Measurements from ENCODE around the gene MBTPS1. TPM values are rescaled to one million over a fixed set of nuclear protein-coding genes. Genes with fewer than 3 reads are reported as not detected.

MBTPS1 gene
- total RNA-seq, 1 donor from 2014 or later, result 88.7 TPM

- H3K36me3 Mint-ChIP-seq (ENCODE audit: low read depth), result no peaks in the 10 kb centered on the region
- H3K4me1 Mint-ChIP-seq (ENCODE audit: low read depth), result peaks cover 2% of the 10 kb centered on the region
- DNase-seq (ENCODE audit: low spot score), result no peak
- H3K27me3 Mint-ChIP-seq (ENCODE audit: low read depth), result peaks cover 16% of the 10 kb centered on the region
- H3K4me3 Mint-ChIP-seq (ENCODE audit: unreplicated experiment), result no peak overlapping the region
- H3K27ac Mint-ChIP-seq (ENCODE audit: unreplicated experiment), result no peak overlapping the region
- peaks cover 2% of the 10 kb centered on the region for H3K9me3 Mint-ChIP-seq (ENCODE audit: low read depth)
- TF ChIP-seq, protein P1, sequence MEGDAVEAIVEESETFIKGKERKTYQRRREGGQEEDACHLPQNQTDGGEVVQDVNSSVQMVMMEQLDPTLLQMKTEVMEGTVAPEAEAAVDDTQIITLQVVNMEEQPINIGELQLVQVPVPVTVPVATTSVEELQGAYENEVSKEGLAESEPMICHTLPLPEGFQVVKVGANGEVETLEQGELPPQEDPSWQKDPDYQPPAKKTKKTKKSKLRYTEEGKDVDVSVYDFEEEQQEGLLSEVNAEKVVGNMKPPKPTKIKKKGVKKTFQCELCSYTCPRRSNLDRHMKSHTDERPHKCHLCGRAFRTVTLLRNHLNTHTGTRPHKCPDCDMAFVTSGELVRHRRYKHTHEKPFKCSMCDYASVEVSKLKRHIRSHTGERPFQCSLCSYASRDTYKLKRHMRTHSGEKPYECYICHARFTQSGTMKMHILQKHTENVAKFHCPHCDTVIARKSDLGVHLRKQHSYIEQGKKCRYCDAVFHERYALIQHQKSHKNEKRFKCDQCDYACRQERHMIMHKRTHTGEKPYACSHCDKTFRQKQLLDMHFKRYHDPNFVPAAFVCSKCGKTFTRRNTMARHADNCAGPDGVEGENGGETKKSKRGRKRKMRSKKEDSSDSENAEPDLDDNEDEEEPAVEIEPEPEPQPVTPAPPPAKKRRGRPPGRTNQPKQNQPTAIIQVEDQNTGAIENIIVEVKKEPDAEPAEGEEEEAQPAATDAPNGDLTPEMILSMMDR (IDR thresholded peaks at IDR 0.05), result no peak
Observed at GRCh38 chr16:84150926-84151325, 34.2 kb upstream of the MBTPS1 start.

GRCh38 chr16:84144859-84145639, 28.3 kb upstream of the MBTPS1 start, which contains the start of the genes DNAAF1 and HSDL1:
TSS of gene DNAAF1 (plus strand) at chr16:84145308. CDS start at chr16:84145441, 133 bp downstream.
TSS of gene HSDL1 (minus strand) at chr16:84145177. CDS start at chr16:84131321, 13,856 bp downstream.
- TF ChIP-seq, protein P1 (IDR thresholded peaks at IDR 0.05), result no peak
- H3K27me3 Mint-ChIP-seq (ENCODE audit: low read depth), result peaks cover 10% of the 10 kb centered on the region
- H3K36me3 Mint-ChIP-seq (ENCODE audit: low read depth), result peaks cover 2% of the 10 kb centered on the region
- peak within 1 kb of the TSS; percentile 79 for H3K27ac Mint-ChIP-seq (ENCODE audit: unreplicated experiment)
- peaks cover 9% of the 10 kb centered on the region for H3K4me1 Mint-ChIP-seq (ENCODE audit: low read depth)
- peak within 1 kb of the TSS; percentile 95 for H3K4me3 Mint-ChIP-seq (ENCODE audit: unreplicated experiment)
- no peaks in the 10 kb centered on the region for H3K9me3 Mint-ChIP-seq (ENCODE audit: low read depth)
- no peak for DNase-seq (ENCODE audit: low spot score)

DNA sequence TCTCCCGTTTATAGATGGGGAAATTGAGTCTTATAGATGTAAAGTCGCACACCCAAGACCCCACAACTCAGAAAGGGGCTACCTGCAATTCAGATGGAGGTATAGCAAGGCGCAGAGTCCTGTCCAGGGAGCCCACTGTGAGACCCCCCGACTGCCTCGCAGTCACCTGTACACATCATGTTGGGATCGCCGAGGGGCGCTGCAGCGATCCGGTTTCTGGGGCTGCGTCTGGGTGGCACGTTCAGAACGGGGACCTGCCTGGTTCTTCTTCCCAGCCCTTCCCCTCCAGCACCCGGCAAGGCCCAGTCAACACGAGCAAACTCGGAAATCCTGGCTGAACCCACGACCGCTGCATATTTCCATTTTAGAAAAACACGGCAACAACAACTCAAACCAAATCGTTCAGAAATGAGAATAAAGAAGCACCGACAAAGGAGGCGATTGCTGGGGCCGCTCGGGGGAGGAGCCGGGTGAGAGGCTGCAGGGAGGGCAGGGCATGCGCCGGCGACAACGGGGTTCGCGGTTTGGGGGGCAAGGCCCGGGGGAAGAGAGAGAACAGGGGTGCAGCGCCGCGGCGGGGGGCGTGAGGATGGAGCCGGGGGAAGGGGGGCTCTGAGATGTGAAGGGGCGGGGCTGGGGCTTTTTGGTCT, 27.6 kb upstream of the MBTPS1 start:
- TF ChIP-seq, protein P1 (IDR thresholded peaks at IDR 0.05), result peak; percentile 30
- H3K4me3 Mint-ChIP-seq (ENCODE audit: unreplicated experiment), result peak overlapping the region; percentile 95
- DNase-seq (ENCODE audit: low spot score), result no peak
- H3K27me3 Mint-ChIP-seq (ENCODE audit: low read depth), result peaks cover 7% of the 10 kb centered on the region
- peak overlapping the region; percentile 79 for H3K27ac Mint-ChIP-seq (ENCODE audit: unreplicated experiment)
- H3K4me1 Mint-ChIP-seq (ENCODE audit: low read depth), result peaks cover 15% of the 10 kb centered on the region
- peaks cover 2% of the 10 kb centered on the region for H3K36me3 Mint-ChIP-seq (ENCODE audit: low read depth)
- H3K9me3 Mint-ChIP-seq (ENCODE audit: low read depth), result no peaks in the 10 kb centered on the region

DNA sequence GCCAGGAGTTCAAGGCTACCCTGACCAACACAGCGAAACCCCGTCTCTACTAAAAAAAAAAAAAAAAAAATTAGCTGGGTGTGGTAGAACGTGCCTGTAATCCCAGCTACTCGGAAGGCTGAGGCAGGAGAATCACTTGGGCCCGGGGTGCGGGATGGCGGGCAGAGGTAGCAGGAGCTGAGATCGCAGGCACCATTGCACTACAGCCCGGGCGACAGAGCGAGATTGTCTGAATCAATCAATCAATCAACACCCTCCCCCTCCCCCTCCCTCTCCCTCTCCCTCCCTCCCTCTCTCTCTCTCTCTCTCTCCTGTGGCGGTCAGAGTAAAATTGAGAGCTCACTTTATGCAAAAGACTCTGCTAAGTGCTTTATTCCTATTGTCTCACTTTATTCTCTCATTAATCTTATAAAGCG, 27.1 kb upstream of the MBTPS1 start:
- TF ChIP-seq, protein P1 (IDR thresholded peaks at IDR 0.05), result no peak
- H3K4me3 Mint-ChIP-seq (ENCODE audit: unreplicated experiment), result peak overlapping the region; percentile 95
- H3K36me3 Mint-ChIP-seq (ENCODE audit: low read depth), result peaks cover 2% of the 10 kb centered on the region
- H3K27ac Mint-ChIP-seq (ENCODE audit: unreplicated experiment), result no peak overlapping the region
- H3K4me1 Mint-ChIP-seq (ENCODE audit: low read depth), result peaks cover 21% of the 10 kb centered on the region
- peaks cover 6% of the 10 kb centered on the region for H3K27me3 Mint-ChIP-seq (ENCODE audit: low read depth)
- no peak for DNase-seq (ENCODE audit: low spot score)
- H3K9me3 Mint-ChIP-seq (ENCODE audit: low read depth), result no peaks in the 10 kb centered on the region

- peak overlapping the region; percentile 19 for H3K4me3 Mint-ChIP-seq (ENCODE audit: unreplicated experiment)
- H3K4me1 Mint-ChIP-seq (ENCODE audit: low read depth), result peaks cover 24% of the 10 kb centered on the region
- DNase-seq (ENCODE audit: low spot score), result no peak
- H3K36me3 Mint-ChIP-seq (ENCODE audit: low read depth), result peaks cover 2% of the 10 kb centered on the region
- no peak overlapping the region for H3K27ac Mint-ChIP-seq (ENCODE audit: unreplicated experiment)
- H3K9me3 Mint-ChIP-seq (ENCODE audit: low read depth), result no peaks in the 10 kb centered on the region
- TF ChIP-seq, protein P1 (IDR thresholded peaks at IDR 0.05), result no peak
- H3K27me3 Mint-ChIP-seq (ENCODE audit: low read depth), result peaks cover 6% of the 10 kb centered on the region
Observed at GRCh38 chr16:84143081-84143480, 26.3 kb upstream of the MBTPS1 start.
